ENCODE results near the gene CSTF3.
"Not testable (repeated sequence)": the region's sequence is repeated elsewhere in the genome, so short reads cannot be mapped to it uniquely, and the experiment has no call there.

The CSTF3 gene

DNA sequence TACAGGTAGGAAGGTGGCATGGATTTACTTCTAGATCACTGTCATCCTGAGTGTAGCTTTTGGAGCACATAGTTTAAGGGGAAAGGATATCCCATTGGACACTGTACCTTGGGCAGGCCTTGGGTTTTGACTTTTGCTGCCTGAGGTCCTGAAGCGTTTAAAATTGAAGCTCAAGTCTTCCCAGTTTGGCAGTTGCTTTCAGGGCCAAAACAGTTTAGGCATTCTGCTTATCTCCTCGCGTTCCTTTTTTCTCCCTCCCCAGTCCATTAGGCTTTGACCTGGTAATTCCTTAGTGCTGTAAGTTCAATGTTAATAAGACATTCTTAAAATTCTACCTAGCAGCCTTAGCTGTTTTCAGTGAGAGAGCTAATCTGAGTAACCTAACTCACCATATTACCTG lies 35.7 kb downstream of the CSTF3 start:
- Histone ChIP-seq H3K27me3 (ENCODE audit: insufficient read depth, low read length, poor library complexity) (no peaks in the 10 kb centered on the region), H2AFZ (ENCODE audit: low read depth, low read length) (no peak overlapping the region), H4K20me1 (ENCODE audit: insufficient read depth, low read length) (no peaks in the 10 kb centered on the region; the same call in 1 of the 2 replicates), H3K4me2 (ENCODE audit: insufficient read depth, low read length) (no peak overlapping the region), H3K79me2 (ENCODE audit: insufficient read depth, low read length) (no peaks in the 10 kb centered on the region), H3K27ac (ENCODE audit: low read length) (no peak overlapping the region), H3K4me3 (ENCODE audit: low read depth in 1 of 2, low read length in 2 of 2) (no peak overlapping the region), H3K36me3 (ENCODE audit: insufficient read depth, low read length) (peaks cover 16% of the 10 kb centered on the region; the same call in 1 of the 2 replicates), H3K9me3 (ENCODE audit: insufficient read depth, low read length, severe bottlenecking) (no peaks in the 10 kb centered on the region), H3K9ac (ENCODE audit: low read depth, low read length) (no peak overlapping the region), H3K4me1 (ENCODE audit: insufficient read depth, low read length) (no peaks in the 10 kb centered on the region)
- ATAC-seq (ENCODE audit: insufficient read depth, low read depth) (no peak), DNase-seq (no peak)
- TF ChIP-seq CTCF (IDR thresholded peaks at IDR 0.05; ENCODE audit: borderline replicate concordance, extremely low read depth, low read length, poor library complexity, severe bottlenecking) (no peak), EZH2 (IDR thresholded peaks at IDR 0.05; ENCODE audit: borderline replicate concordance, low read depth, low read length, severe bottlenecking) (no peak)

DNA sequence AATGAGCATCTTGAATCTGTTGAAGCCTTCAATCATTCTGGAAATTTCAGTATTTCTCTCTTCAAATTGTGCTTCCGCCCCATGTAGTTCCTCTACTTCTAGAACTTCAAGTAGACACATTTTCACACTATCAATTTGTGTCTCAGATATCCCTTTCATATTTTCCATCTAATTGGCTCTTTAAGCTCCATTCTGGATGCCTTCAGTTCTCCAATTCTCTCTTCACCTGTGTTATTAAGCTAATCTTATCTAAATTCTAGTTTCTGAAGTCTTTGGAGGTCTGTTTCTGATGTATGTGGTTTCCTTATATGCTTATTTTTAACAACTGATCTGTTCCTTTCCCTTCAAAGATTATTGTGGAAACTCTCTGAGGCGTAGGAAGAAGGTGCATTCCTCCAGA lies 36.3 kb downstream of the CSTF3 start:
- no peaks in the 10 kb centered on the region for H3K4me1 ChIP-seq (ENCODE audit: insufficient read depth, low read length)
- no peak for TF ChIP-seq CTCF (IDR thresholded peaks at IDR 0.05; ENCODE audit: borderline replicate concordance, extremely low read depth, low read length, poor library complexity, severe bottlenecking)
- TF ChIP-seq EZH2 (IDR thresholded peaks at IDR 0.05; ENCODE audit: borderline replicate concordance, low read depth, low read length, severe bottlenecking): no peak
- H3K79me2 ChIP-seq (ENCODE audit: insufficient read depth, low read length): no peaks in the 10 kb centered on the region
- no peak overlapping the region for H3K27ac ChIP-seq (ENCODE audit: low read length)
- ATAC-seq (ENCODE audit: insufficient read depth, low read depth): no peak
- no peaks in the 10 kb centered on the region for H3K9me3 ChIP-seq (ENCODE audit: insufficient read depth, low read length, severe bottlenecking)
- no peaks in the 10 kb centered on the region for H3K27me3 ChIP-seq (ENCODE audit: insufficient read depth, low read length, poor library complexity)
- no peak overlapping the region for H3K9ac ChIP-seq (ENCODE audit: low read depth, low read length)
- no peak for DNase-seq
- H2AFZ ChIP-seq (ENCODE audit: low read depth, low read length): no peak overlapping the region
- no peaks in the 10 kb centered on the region; the same call in 1 of the 2 replicates for H4K20me1 ChIP-seq (ENCODE audit: insufficient read depth, low read length)
- H3K4me3 ChIP-seq (ENCODE audit: low read depth in 1 of 2, low read length in 2 of 2): no peak overlapping the region
- no peak overlapping the region for H3K4me2 ChIP-seq (ENCODE audit: insufficient read depth, low read length)
- peaks cover 16% of the 10 kb centered on the region; the same call in 1 of the 2 replicates for H3K36me3 ChIP-seq (ENCODE audit: insufficient read depth, low read length)

DNA sequence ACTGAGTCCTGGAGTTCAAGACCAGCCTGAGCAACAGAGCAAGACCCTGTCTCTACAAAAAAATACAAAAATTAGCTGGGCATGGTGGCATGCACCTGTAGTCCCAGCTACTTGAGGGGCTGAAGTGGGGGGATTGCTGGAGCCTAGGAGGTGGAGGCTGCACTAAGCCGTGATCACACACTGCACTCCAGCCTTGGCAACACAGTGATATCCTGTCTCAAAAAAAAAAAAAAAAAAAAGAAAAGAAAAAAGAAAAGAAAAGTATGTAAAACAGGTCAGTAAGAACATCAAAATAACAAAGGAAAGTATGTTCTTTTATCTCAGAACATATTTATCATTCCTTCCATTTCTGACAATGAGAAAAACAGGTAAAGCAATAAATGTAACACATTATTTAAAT lies 38.6 kb downstream of the CSTF3 start:
- DNase-seq; H3K27me3 ChIP-seq (ENCODE audit: insufficient read depth, low read length, poor library complexity): not testable (repeated sequence)

GRCh38 chr11:33116535-33116934 lies 44.7 kb downstream of the CSTF3 start:
- Histone ChIP-seq H3K4me2 (ENCODE audit: insufficient read depth, low read length) (no peak overlapping the region), H3K36me3 (ENCODE audit: insufficient read depth, low read length) (0 out of 2 replicates have a peak, but pooled peaks cover 3% of the 10 kb centered on the region), H3K9ac (ENCODE audit: low read depth, low read length) (no peak overlapping the region), H3K27ac (ENCODE audit: low read length) (no peak overlapping the region), H4K20me1 (ENCODE audit: insufficient read depth, low read length) (no peaks in the 10 kb centered on the region), H3K4me1 (ENCODE audit: insufficient read depth, low read length) (no peaks in the 10 kb centered on the region), H3K27me3 (ENCODE audit: insufficient read depth, low read length, poor library complexity) (no peaks in the 10 kb centered on the region), H3K9me3 (ENCODE audit: insufficient read depth, low read length, severe bottlenecking) (no peaks in the 10 kb centered on the region), H2AFZ (ENCODE audit: low read depth, low read length) (no peak overlapping the region), H3K4me3 (ENCODE audit: low read depth in 1 of 2, low read length in 2 of 2) (no peak overlapping the region), H3K79me2 (ENCODE audit: insufficient read depth, low read length) (no peaks in the 10 kb centered on the region)
- DNase-seq (no peak), ATAC-seq (ENCODE audit: insufficient read depth, low read depth) (no peak)
- TF ChIP-seq CTCF (IDR thresholded peaks at IDR 0.05; ENCODE audit: borderline replicate concordance, extremely low read depth, low read length, poor library complexity, severe bottlenecking): no peak

More for the DNA sequence above, 38.6 kb downstream of the CSTF3 start:
- not testable (repeated sequence) for H3K4me2 ChIP-seq (ENCODE audit: insufficient read depth, low read length); H3K4me1 ChIP-seq (ENCODE audit: insufficient read depth, low read length); H3K9me3 ChIP-seq (ENCODE audit: insufficient read depth, low read length, severe bottlenecking); H3K27ac ChIP-seq (ENCODE audit: low read length); H2AFZ ChIP-seq (ENCODE audit: low read depth, low read length); H3K9ac ChIP-seq (ENCODE audit: low read depth, low read length); H3K4me3 ChIP-seq (ENCODE audit: low read depth in 1 of 2, low read length in 2 of 2); ATAC-seq (ENCODE audit: insufficient read depth, low read depth); H4K20me1 ChIP-seq (ENCODE audit: insufficient read depth, low read length); H3K79me2 ChIP-seq (ENCODE audit: insufficient read depth, low read length)
- peaks cover 16% of the 10 kb centered on the region; the same call in 1 of the 2 replicates for H3K36me3 ChIP-seq (ENCODE audit: insufficient read depth, low read length)

All from DND-41 (cell line).